Measurements from ENCODE around the gene LTBP1. TPM values are rescaled to one million over a fixed set of nuclear protein-coding genes. Genes with fewer than 3 reads are reported as not detected.

Gene LTBP1
- total RNA-seq, 4 donors from 2014 or later, result 8.7 to 18.7 (median 13.0) TPM

DNA sequence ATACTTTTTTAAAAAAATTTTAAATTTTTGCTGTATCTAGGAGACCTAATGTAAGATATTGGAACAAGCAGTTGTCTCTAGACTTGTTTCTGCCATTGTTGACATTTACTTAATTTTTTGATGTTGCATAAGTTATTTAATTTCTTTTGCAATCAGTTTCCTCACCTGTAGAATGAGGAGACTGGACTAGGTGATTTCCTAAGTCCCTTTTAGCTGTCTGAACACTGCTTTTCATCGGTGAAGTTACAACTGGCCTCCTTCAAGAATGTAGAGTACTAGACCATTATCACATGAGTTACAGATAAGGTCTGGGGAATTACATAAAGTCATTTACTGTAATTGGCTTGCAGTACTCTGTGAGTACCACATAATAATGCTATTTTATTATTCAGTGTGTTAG, 147.6 kb downstream of the LTBP1 start:
- DNase-seq (ENCODE audit: low spot score in 2 of 2), result no peak
- 80% methylated on average over 1 of the region's 1 CpG for WGBS
- Histone ChIP-seq H3K36me3 (no peaks in the 10 kb centered on the region), H3K27me3 (no peaks in the 10 kb centered on the region), H3K9me3 (no peaks in the 10 kb centered on the region), H3K4me1 (no peaks in the 10 kb centered on the region), H3K27ac (no peak overlapping the region), H3K4me3 (no peak overlapping the region)
- TF ChIP-seq CTCF (IDR thresholded peaks at IDR 0.05) (no peak), EP300 (IDR thresholded peaks at IDR 0.05) (no peak), POLR2AphosphoS5 (IDR thresholded peaks at IDR 0.05) (no peak), POLR2A (IDR thresholded peaks at IDR 0.05) (no peak)

DNA sequence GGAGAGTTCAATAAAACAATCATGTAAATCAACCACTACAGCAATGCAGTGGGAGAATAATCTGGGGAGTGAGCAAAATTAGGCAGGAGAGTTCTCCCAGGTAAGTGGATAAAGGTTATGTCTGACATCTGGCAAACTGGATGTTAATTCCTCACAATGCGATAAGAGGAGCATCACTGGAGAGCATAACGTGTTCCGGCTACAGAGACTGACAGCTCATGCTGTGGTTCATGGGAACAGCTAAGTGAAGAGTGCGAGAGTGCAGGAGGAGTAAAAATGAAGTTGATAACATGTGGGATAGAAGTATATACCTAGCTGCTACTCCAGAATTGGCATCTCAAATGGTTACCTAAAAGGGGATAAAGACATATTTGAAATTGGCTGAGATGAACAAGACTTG, 153.2 kb downstream of the LTBP1 start:
- H3K27me3 ChIP-seq, result no peaks in the 10 kb centered on the region
- no peaks in the 10 kb centered on the region for H3K9me3 ChIP-seq
- no peak overlapping the region for H3K4me3 ChIP-seq
- WGBS, result 92% methylated on average over 4 of the region's 4 CpGs
- no peak overlapping the region for H3K27ac ChIP-seq
- no peaks in the 10 kb centered on the region for H3K36me3 ChIP-seq
- DNase-seq (ENCODE audit: low spot score in 2 of 2), result no peak
- TF ChIP-seq POLR2A (IDR thresholded peaks at IDR 0.05), result no peak
- TF ChIP-seq EP300 (IDR thresholded peaks at IDR 0.05), result no peak
- H3K4me1 ChIP-seq, result peaks cover 12% of the 10 kb centered on the region

GRCh38 chr2:33100921-33101320, 154.2 kb downstream of the LTBP1 start:
- TF ChIP-seq POLR2A (IDR thresholded peaks at IDR 0.05), result no peak
- no peak for TF ChIP-seq POLR2AphosphoS5 (IDR thresholded peaks at IDR 0.05)
- no peak for TF ChIP-seq EP300 (IDR thresholded peaks at IDR 0.05)
- no peak for TF ChIP-seq CTCF (IDR thresholded peaks at IDR 0.05)
- Histone ChIP-seq H3K4me3 (no peak overlapping the region), H3K9me3 (no peaks in the 10 kb centered on the region), H3K27ac (no peak overlapping the region), H3K4me1 (peaks cover 12% of the 10 kb centered on the region), H3K27me3 (no peaks in the 10 kb centered on the region), H3K36me3 (no peaks in the 10 kb centered on the region)
- no peak for DNase-seq (ENCODE audit: low spot score in 2 of 2)

GRCh38 chr2:33104052-33104623, 157.4 kb downstream of the LTBP1 start:
- no peak overlapping the region for H3K4me3 ChIP-seq
- DNase-seq (ENCODE audit: low spot score in 2 of 2), result no peak
- H3K36me3 ChIP-seq, result no peaks in the 10 kb centered on the region
- H3K27ac ChIP-seq, result peak overlapping the region; percentile 4
- H3K9me3 ChIP-seq, result no peaks in the 10 kb centered on the region
- no peaks in the 10 kb centered on the region for H3K27me3 ChIP-seq
- peaks cover 15% of the 10 kb centered on the region for H3K4me1 ChIP-seq
- WGBS, result 58% methylated on average over 5 of the region's 5 CpGs
- TF ChIP-seq EP300 (IDR thresholded peaks at IDR 0.05), result no peak
- TF ChIP-seq CTCF (IDR thresholded peaks at IDR 0.05), result no peak

DNA sequence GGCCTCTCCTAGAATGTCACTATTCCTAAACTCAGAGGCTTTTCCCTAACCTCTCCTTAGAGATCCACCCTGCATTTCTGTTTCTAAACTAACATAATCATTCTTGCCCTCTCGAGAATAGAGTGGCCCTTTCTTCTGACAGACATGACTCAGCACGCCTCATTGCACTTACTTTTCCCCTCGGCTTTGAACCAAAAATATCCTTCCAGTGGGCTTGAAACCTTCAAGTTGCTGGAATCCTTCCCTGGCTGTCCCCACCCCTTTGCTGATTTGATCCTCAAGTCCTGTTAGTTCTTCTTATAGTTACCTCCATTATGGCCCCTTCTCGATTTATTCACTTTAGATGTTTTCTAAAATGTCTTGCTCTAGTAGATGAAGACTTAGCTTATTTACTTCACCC, 158.0 kb downstream of the LTBP1 start:
- TF ChIP-seq EP300 (IDR thresholded peaks at IDR 0.05), result no peak
- no peak for TF ChIP-seq POLR2A (IDR thresholded peaks at IDR 0.05)
- TF ChIP-seq CTCF (IDR thresholded peaks at IDR 0.05), result no peak
- TF ChIP-seq POLR2AphosphoS5 (IDR thresholded peaks at IDR 0.05), result no peak
- H3K36me3 ChIP-seq, result no peaks in the 10 kb centered on the region
- peaks cover 19% of the 10 kb centered on the region for H3K4me1 ChIP-seq
- 62% methylated on average over 4 of the region's 4 CpGs for WGBS
- H3K27me3 ChIP-seq, result no peaks in the 10 kb centered on the region
- no peak for DNase-seq (ENCODE audit: low spot score in 2 of 2)
- peak overlapping the region; percentile 4 for H3K27ac ChIP-seq
- no peaks in the 10 kb centered on the region for H3K9me3 ChIP-seq
- no peak overlapping the region for H3K4me3 ChIP-seq

DNA sequence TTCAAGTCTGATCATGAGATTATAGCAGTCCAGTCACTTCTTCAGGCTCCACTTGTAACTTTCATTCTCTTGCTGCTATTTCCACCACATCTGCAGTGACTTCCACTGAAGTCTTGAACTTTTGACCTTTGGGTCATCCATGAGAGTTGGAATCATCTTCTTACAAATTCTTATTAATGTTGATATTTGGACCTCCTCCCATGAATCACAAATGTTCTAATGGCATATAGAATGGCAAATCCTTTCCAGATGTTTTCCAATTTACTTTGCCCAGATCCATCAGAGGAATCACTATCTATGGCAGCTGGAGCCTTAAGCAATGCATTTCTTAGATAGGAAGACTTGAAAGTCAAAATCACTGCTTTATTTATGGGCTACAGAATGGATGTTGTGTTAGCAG, 159.4 kb downstream of the LTBP1 start:
- no peak for TF ChIP-seq CTCF (IDR thresholded peaks at IDR 0.05)
- TF ChIP-seq POLR2A (IDR thresholded peaks at IDR 0.05), result no peak
- TF ChIP-seq EP300 (IDR thresholded peaks at IDR 0.05), result no peak
- no peak for TF ChIP-seq POLR2AphosphoS5 (IDR thresholded peaks at IDR 0.05)
- no peaks in the 10 kb centered on the region for H3K27me3 ChIP-seq

More for the DNA sequence above, 159.4 kb downstream of the LTBP1 start:
- H3K9me3 ChIP-seq, result no peaks in the 10 kb centered on the region
- peaks cover 19% of the 10 kb centered on the region for H3K4me1 ChIP-seq
- DNase-seq (ENCODE audit: low spot score in 2 of 2), result no peak
- no peak overlapping the region for H3K27ac ChIP-seq
- H3K4me3 ChIP-seq, result no peak overlapping the region
- no peaks in the 10 kb centered on the region for H3K36me3 ChIP-seq

All from suprapubic skin (tissue), 4 donors.